ENCODE measurements around the gene TAPT1. TPM values are rescaled to one million over a fixed set of nuclear protein-coding genes. Genes with fewer than 3 reads are reported as not detected.

The TAPT1 gene
- total RNA-seq, 1 donor from 2014 or later: 31.8 TPM

DNA sequence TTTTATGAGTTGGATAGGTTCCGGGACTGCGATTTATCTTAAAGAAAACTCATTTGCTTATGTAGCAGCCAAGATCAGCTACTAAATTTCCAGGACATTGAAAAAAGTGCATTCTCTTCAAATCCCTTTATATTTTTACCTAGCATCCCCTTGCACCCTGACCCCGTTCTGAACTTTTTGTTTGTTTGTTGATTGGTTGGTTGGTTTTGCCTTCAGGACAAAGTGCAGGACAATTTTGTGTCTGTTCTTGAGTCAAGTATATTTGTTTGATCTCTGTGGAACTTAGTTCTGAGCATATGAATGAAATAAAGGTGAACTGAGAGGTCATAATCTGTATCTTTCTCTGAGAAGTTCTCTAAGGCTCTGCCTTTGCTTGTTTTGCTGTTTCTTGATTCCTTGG lies 12.8 kb upstream of the TAPT1 start:
- Mint-ChIP-seq H3K27ac (no peak overlapping the region), H3K36me3 (ENCODE audit: low read depth) (no peaks in the 10 kb centered on the region), H3K4me3 (no peak overlapping the region), H3K4me1 (ENCODE audit: low read depth) (no peaks in the 10 kb centered on the region), H3K27me3 (ENCODE audit: insufficient read depth) (no peaks in the 10 kb centered on the region), H3K9me3 (no peaks in the 10 kb centered on the region)
- no peak for DNase-seq (ENCODE audit: low spot score)
- intact Hi-C loops (cut with micrococcal nuclease): no loop called here

DNA sequence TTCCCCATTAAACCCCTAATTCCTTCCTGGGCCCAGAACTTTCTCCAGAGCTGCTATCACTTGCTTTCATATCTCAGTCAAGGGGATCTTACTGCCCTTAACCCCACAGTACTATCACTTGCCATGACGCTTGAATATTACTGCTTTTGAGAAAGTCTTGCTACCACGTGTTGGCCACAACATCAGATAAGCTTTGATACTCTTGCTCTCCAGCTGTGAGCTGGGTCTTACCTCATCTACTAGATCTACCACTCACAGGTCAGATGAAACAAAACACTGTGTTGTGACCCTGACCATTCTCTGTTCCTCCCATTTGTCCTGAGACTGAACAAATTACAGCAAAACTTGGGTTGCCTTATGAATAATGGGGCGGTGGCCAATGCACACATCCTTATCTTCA lies 12.1 kb upstream of the TAPT1 start:
- H3K4me1 Mint-ChIP-seq (ENCODE audit: low read depth): no peaks in the 10 kb centered on the region

DNA sequence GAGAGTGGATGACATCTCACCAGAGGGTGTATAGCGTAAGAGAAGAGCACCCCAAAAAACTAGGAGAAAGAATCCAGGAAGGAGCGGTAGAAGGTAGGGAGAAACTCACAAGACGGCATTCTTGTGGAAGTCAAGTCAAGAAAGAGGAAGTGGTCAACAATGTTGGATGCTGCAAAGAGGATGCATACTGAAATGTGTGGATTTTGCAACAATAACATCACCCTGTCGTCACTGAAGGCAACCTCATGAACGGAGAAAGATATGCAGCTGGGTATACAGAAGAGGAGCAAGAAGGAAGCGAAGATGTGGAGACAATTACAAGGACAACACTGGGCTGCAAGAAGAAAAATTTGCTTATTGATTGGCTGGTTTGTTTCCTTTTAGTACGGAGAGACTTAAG lies 11.4 kb upstream of the TAPT1 start:
- no peak overlapping the region for H3K4me3 Mint-ChIP-seq
- H3K4me1 Mint-ChIP-seq (ENCODE audit: low read depth): no peaks in the 10 kb centered on the region
- DNase-seq (ENCODE audit: low spot score): no peak
- H3K27me3 Mint-ChIP-seq (ENCODE audit: insufficient read depth): no peaks in the 10 kb centered on the region
- no peaks in the 10 kb centered on the region for H3K9me3 Mint-ChIP-seq
- H3K27ac Mint-ChIP-seq: no peak overlapping the region
- H3K36me3 Mint-ChIP-seq (ENCODE audit: low read depth): no peaks in the 10 kb centered on the region
- intact Hi-C loops (cut with micrococcal nuclease): no loop called here

More for the DNA sequence above, 12.1 kb upstream of the TAPT1 start:
- Mint-ChIP-seq H3K36me3 (ENCODE audit: low read depth) (no peaks in the 10 kb centered on the region), H3K4me3 (no peak overlapping the region), H3K27me3 (ENCODE audit: insufficient read depth) (no peaks in the 10 kb centered on the region), H3K27ac (no peak overlapping the region), H3K9me3 (no peaks in the 10 kb centered on the region)
- DNase-seq (ENCODE audit: low spot score): no peak
- intact Hi-C loops (cut with micrococcal nuclease): no loop called here

DNA sequence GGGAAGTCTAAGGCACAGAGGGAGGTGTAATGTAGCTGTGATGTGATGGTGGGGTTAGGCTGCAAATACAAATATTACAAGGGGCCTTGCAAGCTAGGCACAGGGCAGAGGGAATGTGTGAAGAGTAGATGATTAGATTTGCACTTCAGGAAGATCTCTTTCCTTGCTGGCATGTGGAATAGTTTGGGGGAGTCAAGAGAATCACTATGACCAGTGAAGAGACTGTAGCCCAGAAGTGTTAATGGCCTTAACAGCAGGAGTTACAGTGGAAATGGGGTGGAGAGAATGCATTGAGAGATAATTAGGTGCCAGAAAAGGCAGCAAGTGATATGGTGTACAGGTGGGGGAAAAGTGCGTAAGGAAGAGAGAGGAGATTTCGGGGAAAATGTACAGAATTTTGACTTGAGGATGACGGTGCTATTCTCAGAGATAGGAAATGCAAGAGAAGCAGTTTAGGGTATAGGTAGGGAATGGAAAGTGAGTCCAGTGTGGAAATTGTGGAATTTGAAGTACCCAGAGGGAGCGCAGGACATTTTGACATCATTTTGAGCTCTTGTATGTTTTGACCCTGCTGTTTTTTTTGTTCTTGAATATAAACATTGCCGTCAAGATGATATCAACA lies 10.2 kb upstream of the TAPT1 start:
- H3K4me1 Mint-ChIP-seq (ENCODE audit: low read depth): peaks cover 8% of the 10 kb centered on the region
- H3K4me3 Mint-ChIP-seq: no peak overlapping the region
- no peaks in the 10 kb centered on the region for H3K27me3 Mint-ChIP-seq (ENCODE audit: insufficient read depth)
- no peak for DNase-seq (ENCODE audit: low spot score)
- no peak overlapping the region for H3K27ac Mint-ChIP-seq
- intact Hi-C loops (cut with micrococcal nuclease): no loop called here
- H3K36me3 Mint-ChIP-seq (ENCODE audit: low read depth): no peaks in the 10 kb centered on the region
- no peaks in the 10 kb centered on the region for H3K9me3 Mint-ChIP-seq

DNA sequence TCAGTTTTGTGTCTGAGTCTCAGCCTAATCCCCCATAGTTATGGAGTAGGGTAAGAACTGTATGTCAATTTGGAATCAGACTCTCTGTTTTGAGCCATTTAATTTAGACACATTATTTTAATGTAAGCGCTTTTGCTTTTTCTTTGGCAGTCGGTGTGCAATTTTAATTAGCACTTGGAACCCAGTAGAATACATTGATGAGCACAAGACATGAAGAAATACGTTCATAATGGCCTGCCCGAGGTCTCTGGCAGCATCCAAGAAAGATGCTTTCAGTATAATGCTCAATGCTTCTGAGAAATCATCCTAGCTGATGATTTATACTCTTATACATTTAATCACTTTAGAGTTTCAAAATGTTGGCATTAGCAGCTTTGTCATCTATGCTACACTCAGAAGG lies 8.9 kb upstream of the TAPT1 start:
- peaks cover 2% of the 10 kb centered on the region for H3K36me3 Mint-ChIP-seq (ENCODE audit: low read depth)
- intact Hi-C loops (cut with micrococcal nuclease): no loop called here
- H3K9me3 Mint-ChIP-seq: no peaks in the 10 kb centered on the region
- no peak overlapping the region for H3K4me3 Mint-ChIP-seq
- peaks cover 12% of the 10 kb centered on the region for H3K4me1 Mint-ChIP-seq (ENCODE audit: low read depth)
- no peaks in the 10 kb centered on the region for H3K27me3 Mint-ChIP-seq (ENCODE audit: insufficient read depth)
- DNase-seq (ENCODE audit: low spot score): no peak
- no peak overlapping the region for H3K27ac Mint-ChIP-seq

DNA sequence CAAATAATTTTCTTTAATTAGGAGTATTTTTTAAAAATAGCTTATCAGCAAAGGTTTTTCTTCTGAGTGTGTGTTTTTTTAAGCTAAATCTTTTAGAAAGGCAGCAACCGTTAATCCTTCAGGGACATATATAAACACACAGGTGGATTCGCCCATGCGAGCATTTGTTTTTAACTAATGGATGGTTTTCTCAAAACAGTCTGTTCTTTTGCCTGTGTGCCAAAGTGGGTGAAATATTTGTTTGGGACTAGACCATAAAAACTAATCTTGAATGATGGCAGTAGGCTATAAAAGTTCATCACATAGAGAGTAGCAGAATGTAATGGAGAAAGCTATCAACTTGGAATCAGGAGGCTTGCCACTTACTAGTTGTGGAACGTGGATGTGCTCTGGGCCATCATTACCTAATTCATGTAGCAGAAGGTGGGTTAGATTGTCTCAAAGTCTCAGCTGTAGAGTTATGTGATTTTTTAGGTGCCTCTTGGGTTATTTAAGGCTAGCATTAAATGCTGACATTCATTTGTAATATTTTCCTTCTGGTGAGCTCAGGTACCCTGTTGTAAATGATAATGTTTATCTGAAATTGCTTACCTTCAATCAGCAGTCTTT lies 7.4 kb upstream of the TAPT1 start:
- intact Hi-C loops (cut with micrococcal nuclease): no loop called here
- Mint-ChIP-seq H3K9me3 (no peaks in the 10 kb centered on the region), H3K36me3 (ENCODE audit: low read depth) (peaks cover 2% of the 10 kb centered on the region), H3K4me3 (no peak overlapping the region), H3K27ac (no peak overlapping the region), H3K4me1 (ENCODE audit: low read depth) (peaks cover 18% of the 10 kb centered on the region), H3K27me3 (ENCODE audit: insufficient read depth) (no peaks in the 10 kb centered on the region)
- no peak for DNase-seq (ENCODE audit: low spot score)

DNA sequence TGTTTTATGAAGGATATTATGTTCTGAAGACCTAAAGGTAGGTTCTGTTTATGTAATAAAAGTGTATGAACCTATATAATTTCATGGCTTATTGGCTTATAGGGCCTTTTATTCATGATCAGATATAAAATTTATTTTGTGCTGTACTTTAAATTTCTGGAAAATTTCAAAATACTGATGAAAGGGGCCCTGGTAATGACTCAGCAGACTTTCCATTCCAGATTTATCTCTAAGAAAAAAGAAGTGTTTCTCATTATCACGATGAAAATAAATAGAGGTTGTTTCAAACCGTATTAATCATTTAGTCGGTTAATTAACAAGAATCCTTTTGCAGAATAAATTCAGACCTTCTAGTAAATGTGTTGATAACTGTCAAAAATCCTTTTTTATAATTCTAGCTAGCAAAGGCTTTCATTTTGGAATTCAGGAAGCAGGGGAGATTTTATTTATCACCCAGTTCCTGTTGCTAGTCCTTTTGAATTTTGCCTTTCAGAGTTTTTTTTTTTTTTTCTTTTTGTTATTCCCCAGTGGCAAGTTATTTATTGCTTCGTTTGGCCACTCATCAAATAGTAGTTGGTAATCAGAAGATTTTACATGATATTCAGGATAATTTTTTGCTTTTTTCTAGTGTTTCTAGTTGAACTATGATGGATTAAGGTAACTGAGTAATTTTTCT lies 5.4 kb upstream of the TAPT1 start:
- intact Hi-C loops (cut with micrococcal nuclease): no loop called here
- Mint-ChIP-seq H3K9me3 (no peaks in the 10 kb centered on the region), H3K27ac (no peak overlapping the region)

DNA sequence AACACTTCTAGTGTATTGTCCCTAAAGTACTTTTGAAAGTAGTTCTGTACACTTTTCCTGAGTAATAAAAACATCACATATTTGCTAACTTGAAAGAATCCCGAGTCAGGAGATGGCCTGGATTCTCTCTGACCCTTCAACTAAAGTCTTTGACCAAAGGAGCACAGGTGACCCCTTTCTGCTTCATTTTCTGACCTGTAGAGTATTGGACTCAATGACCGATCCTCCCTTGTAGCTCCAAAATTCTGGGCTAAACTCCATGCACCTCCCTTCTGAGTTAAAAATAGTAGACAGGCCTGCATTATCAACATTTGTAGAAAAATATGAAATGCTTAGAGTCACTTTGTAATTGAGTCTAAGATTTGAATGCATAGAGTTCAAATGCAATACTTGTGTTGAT lies 4.0 kb upstream of the TAPT1 start:
- intact Hi-C loops (cut with micrococcal nuclease): no loop called here
- DNase-seq (ENCODE audit: low spot score): no peak
- no peak overlapping the region for H3K4me3 Mint-ChIP-seq
- no peaks in the 10 kb centered on the region for H3K9me3 Mint-ChIP-seq
- peak overlapping the region; percentile 35 for H3K27ac Mint-ChIP-seq
- H3K27me3 Mint-ChIP-seq (ENCODE audit: insufficient read depth): no peaks in the 10 kb centered on the region
- peaks cover 2% of the 10 kb centered on the region for H3K36me3 Mint-ChIP-seq (ENCODE audit: low read depth)
- peaks cover 32% of the 10 kb centered on the region for H3K4me1 Mint-ChIP-seq (ENCODE audit: low read depth)

More for the DNA sequence above, 5.4 kb upstream of the TAPT1 start:
- Mint-ChIP-seq H3K27me3 (ENCODE audit: insufficient read depth) (no peaks in the 10 kb centered on the region), H3K4me3 (no peak overlapping the region), H3K36me3 (ENCODE audit: low read depth) (peaks cover 2% of the 10 kb centered on the region), H3K4me1 (ENCODE audit: low read depth) (peaks cover 29% of the 10 kb centered on the region)
- no peak for DNase-seq (ENCODE audit: low spot score)

DNA sequence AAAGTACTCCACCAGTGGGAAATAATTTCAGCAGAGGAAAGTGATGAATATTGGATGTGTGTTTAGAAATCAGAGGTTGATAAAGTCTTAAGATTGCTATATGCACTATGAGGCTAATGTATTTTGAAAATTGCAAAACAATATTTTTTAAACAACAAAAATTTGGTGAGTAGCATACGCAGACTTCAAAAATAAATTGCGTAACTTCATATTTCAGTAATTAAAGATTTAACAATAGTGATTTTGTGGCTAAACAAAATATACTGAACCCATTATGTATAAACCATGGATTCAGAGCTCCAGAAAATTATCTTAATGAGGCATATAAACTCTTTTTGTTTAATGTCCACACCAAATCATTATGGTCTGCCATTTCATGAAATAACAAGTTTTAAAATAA lies 3.3 kb upstream of the TAPT1 start:
- intact Hi-C loops (cut with micrococcal nuclease): loop anchor here (5.0 to 10.0 kb wide), 7 partner anchors 432 to 1795 kb away; partner anchors contain the start of genes CLRN2, CPEB2, DCAF16 and FAM200B
- peaks cover 39% of the 10 kb centered on the region for H3K4me1 Mint-ChIP-seq (ENCODE audit: low read depth)
- no peaks in the 10 kb centered on the region for H3K9me3 Mint-ChIP-seq
- H3K36me3 Mint-ChIP-seq (ENCODE audit: low read depth): peaks cover 2% of the 10 kb centered on the region
- no peaks in the 10 kb centered on the region for H3K27me3 Mint-ChIP-seq (ENCODE audit: insufficient read depth)
- H3K27ac Mint-ChIP-seq: no peak overlapping the region
- no peak for DNase-seq (ENCODE audit: low spot score)
- no peak overlapping the region for H3K4me3 Mint-ChIP-seq

DNA sequence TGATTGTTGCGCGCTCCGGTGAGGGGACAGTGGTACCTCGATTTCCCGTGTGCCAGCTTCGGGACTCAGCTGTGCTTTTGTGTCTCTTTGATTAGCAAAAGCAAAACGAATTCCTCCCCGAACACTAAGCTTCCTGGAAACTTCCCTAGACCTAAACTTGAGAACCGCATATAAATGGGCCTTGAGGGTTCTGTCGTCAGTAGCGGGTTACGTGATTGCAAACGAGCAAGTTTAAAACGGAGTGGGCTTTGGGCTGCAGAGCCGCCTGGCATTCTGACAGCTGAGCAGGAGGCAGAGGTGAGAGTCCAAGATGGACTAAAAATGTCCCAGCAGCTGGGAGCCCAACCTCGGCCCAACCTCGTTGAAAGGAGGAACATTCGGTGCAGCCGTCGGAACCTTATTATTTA lies 1.2 kb upstream of the TAPT1 start:
- H3K4me3 Mint-ChIP-seq: peak overlapping the region; percentile 97
- peaks cover 9% of the 10 kb centered on the region for H3K36me3 Mint-ChIP-seq (ENCODE audit: low read depth)
- peaks cover 59% of the 10 kb centered on the region for H3K4me1 Mint-ChIP-seq (ENCODE audit: low read depth)
- H3K27me3 Mint-ChIP-seq (ENCODE audit: insufficient read depth): no peaks in the 10 kb centered on the region
- intact Hi-C loops (cut with micrococcal nuclease): loop anchor here (5.0 to 10.0 kb wide), 7 partner anchors 430 to 1797 kb away; partner anchors contain the start of genes CLRN2, CPEB2, DCAF16 and FAM200B
- H3K27ac Mint-ChIP-seq: peak overlapping the region; percentile 96
- no peaks in the 10 kb centered on the region for H3K9me3 Mint-ChIP-seq
- DNase-seq (ENCODE audit: low spot score): no peak

DNA sequence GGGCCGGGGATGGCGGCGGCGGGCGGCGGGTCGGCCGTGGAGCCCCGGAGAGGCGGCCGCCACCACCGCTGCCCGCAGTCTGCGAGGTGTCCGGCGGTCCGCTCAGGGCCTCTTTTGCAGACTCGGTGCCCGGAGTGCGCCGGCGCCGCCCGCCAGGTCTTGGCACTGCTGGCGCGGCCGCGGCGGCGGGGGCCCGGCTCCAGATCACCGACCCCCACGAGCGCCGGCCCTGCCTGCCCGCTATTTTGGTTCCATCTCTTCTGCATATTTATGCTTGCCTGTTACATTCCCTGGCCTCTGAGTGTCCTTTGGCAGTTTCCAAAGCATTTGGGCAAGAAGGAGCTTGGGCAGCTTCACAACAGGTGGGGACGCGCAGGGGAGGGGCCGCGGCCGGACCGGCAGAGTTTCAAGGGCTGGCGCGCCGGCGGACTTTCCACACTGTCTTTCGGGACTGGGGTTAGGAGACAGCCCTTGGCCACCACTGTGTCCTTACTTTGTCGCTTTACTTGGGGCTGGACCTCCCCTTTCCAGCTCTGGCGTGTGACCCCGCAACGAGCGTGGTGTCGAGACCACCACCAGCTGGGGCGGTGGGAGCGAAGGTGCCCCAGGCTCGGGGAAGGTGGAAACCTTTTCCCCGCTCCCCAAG lies 668 bp upstream of the TAPT1 start:
- Mint-ChIP-seq H3K9me3 (no peaks in the 10 kb centered on the region), H3K4me1 (ENCODE audit: low read depth) (peaks cover 59% of the 10 kb centered on the region), H3K27me3 (ENCODE audit: insufficient read depth) (no peaks in the 10 kb centered on the region), H3K4me3 (peak overlapping the region; percentile 97), H3K36me3 (ENCODE audit: low read depth) (peaks cover 9% of the 10 kb centered on the region), H3K27ac (peak overlapping the region; percentile 96)
- intact Hi-C loops (cut with micrococcal nuclease): loop anchor here (5.0 to 10.0 kb wide), 7 partner anchors 430 to 1798 kb away; partner anchors contain the start of genes CLRN2, CPEB2, DCAF16 and FAM200B
- peak; percentile 21 for DNase-seq (ENCODE audit: low spot score)

DNA sequence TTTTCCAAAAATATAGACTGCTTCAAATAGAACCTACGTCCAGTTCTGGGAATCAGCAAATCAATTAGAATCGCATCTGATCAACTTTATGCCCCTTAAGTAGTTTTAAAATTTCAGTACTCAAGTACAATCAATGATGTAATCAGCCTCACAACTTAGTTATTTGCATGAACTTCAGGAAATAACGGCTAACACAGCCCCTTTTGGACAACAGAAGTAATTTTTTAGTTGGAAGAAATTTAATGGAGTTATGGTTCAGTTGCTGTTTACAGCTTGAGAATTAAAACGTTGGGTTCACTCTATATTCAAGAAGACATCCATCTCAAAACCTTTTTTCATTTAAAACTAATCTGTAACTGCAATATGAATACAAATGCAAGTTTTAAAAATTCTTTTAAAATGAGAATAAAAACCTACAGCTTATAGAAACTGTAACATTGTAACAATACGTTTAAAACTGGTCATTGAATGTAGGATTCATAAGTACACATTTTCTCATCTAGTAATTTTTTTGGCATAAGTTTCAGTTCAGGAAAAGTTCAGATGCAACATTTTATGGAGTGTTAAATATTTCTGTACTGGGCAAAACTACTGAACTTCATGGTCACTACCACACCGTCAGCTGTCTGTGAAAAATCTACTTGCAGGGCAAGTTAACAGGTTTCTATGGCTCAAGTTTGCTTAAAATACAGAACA lies 956 bp downstream of the TAPT1 start:
- Mint-ChIP-seq H3K27ac (peak overlapping the region; percentile 82), H3K36me3 (ENCODE audit: low read depth) (peaks cover 8% of the 10 kb centered on the region), H3K27me3 (ENCODE audit: insufficient read depth) (no peaks in the 10 kb centered on the region), H3K4me3 (peak overlapping the region; percentile 87), H3K9me3 (no peaks in the 10 kb centered on the region), H3K4me1 (ENCODE audit: low read depth) (peaks cover 57% of the 10 kb centered on the region)
- no peak for DNase-seq (ENCODE audit: low spot score)
- intact Hi-C loops (cut with micrococcal nuclease): loop anchor here (1.0 to 10.0 kb wide), 9 partner anchors 8 to 1799 kb away; partner anchors contain the start of genes CLRN2, CPEB2, DCAF16 and FAM200B

Measured in activated T-helper 1 cell treated with anti-CD3 and anti-CD28 coated beads, Interleukin-12 subunit alpha, Interleukin-12 subunit beta, Interleukin-2, Interleukin-4 antibody, amounts not matched to agents 30 ng/mL and 10 ng/mL and 1 ng/mL, durations not matched to agents 14 hours and 24 hours and 36 hours (primary cell).